ENCODE data around the gene GAD1.

GAD1 gene

GRCh38 chr2:170891893-170892292, 75.2 kb downstream of the GAD1 start:
- DNase-seq (ENCODE audit: low read depth) = no peak
- TF ChIP-seq CTCF (IDR thresholded peaks at IDR 0.05; ENCODE audit: insufficient read depth, low read depth, low read length, missing control alignments) = no peak
- no peak overlapping the region for H3K4me3 ChIP-seq (ENCODE audit: low read length)

GRCh38 chr2:170892391-170892951, 75.8 kb downstream of the GAD1 start:
- no peak for TF ChIP-seq CTCF (IDR thresholded peaks at IDR 0.05; ENCODE audit: insufficient read depth, low read depth, low read length, missing control alignments)
- DNase-seq (ENCODE audit: low read depth) = no peak
- no peak overlapping the region for H3K4me3 ChIP-seq (ENCODE audit: low read length)

- TF ChIP-seq CTCF (IDR thresholded peaks at IDR 0.05; ENCODE audit: insufficient read depth, low read depth, low read length, missing control alignments) = no peak
- no peak overlapping the region for H3K4me3 ChIP-seq (ENCODE audit: low read length)
- DNase-seq (ENCODE audit: low read depth) = peak; percentile 49
These were observed 78.5 kb downstream of the GAD1 start for GRCh38 chr2:170895023-170895757.

GRCh38 chr2:170896622-170897021, 79.9 kb downstream of the GAD1 start:
- TF ChIP-seq CTCF (IDR thresholded peaks at IDR 0.05; ENCODE audit: insufficient read depth, low read depth, low read length, missing control alignments) = no peak
- DNase-seq (ENCODE audit: low read depth) = no peak

GRCh38 chr2:170897108-170897507, 80.4 kb downstream of the GAD1 start:
- no peak overlapping the region for H3K4me3 ChIP-seq (ENCODE audit: low read length)
- DNase-seq (ENCODE audit: low read depth) = no peak
- TF ChIP-seq CTCF (IDR thresholded peaks at IDR 0.05; ENCODE audit: insufficient read depth, low read depth, low read length, missing control alignments) = no peak

More at GRCh38 chr2:170896622-170897021, 79.9 kb downstream of the GAD1 start:
- H3K4me3 ChIP-seq (ENCODE audit: low read length) = no peak overlapping the region

- no peak overlapping the region for H3K4me3 ChIP-seq (ENCODE audit: low read length)
- no peak for DNase-seq (ENCODE audit: low read depth)
- TF ChIP-seq CTCF (IDR thresholded peaks at IDR 0.05; ENCODE audit: insufficient read depth, low read depth, low read length, missing control alignments) = no peak
These were observed 89.2 kb downstream of the GAD1 start for GRCh38 chr2:170905864-170906263.

Measured in epithelial cell of esophagus (primary cell).